Kidney epithelial cell (primary cell): ENCODE measurements around the gene C22orf15. TPM values are rescaled to one million over a fixed set of nuclear protein-coding genes. Genes with fewer than 3 reads are reported as not detected.

Source experiments
- DNase-seq: peaks from one replicate; pipeline ENCODE4 v3.0.0-alpha.2; 2010; ENCODE audit warnings: low read depth
- H3K27me3 ChIP-seq: 2 replicates; pipeline ENCODE4 v1.6.0; 2011; ENCODE audit warnings: low read length; ENCODE audit not compliant: control insufficient read depth, insufficient read depth
- H3K36me3 ChIP-seq: 2 replicates; pipeline ENCODE4 v1.5.1; 2011; ENCODE audit warnings: low read length; ENCODE audit not compliant: control insufficient read depth, insufficient read depth
- H3K4me3 ChIP-seq: 2 replicates; pipeline ENCODE4 v1.5.1; 2011; ENCODE audit warnings: low read depth, mild to moderate bottlenecking, control low read depth, low read length
- CTCF ChIP-seq: IDR thresholded peaks from 2 replicates; pipeline ENCODE4 v1.5.1; 2011; ENCODE audit warnings: mild to moderate bottlenecking, moderate library complexity, low read length, control low read depth, inconsistent platforms; ENCODE audit not compliant: insufficient read depth, poor library complexity, severe bottlenecking
- total RNA-seq: library from RNA; depleted of rRNA; stranded (reverse); fragments of >200 nt; gene quantifications from 2 replicates; pipeline ENCODE4 v1.2.3, GENCODE V29; 2015

C22orf15 gene
- total RNA-seq, 1 donor from 2014 or later = not detected

DNA sequence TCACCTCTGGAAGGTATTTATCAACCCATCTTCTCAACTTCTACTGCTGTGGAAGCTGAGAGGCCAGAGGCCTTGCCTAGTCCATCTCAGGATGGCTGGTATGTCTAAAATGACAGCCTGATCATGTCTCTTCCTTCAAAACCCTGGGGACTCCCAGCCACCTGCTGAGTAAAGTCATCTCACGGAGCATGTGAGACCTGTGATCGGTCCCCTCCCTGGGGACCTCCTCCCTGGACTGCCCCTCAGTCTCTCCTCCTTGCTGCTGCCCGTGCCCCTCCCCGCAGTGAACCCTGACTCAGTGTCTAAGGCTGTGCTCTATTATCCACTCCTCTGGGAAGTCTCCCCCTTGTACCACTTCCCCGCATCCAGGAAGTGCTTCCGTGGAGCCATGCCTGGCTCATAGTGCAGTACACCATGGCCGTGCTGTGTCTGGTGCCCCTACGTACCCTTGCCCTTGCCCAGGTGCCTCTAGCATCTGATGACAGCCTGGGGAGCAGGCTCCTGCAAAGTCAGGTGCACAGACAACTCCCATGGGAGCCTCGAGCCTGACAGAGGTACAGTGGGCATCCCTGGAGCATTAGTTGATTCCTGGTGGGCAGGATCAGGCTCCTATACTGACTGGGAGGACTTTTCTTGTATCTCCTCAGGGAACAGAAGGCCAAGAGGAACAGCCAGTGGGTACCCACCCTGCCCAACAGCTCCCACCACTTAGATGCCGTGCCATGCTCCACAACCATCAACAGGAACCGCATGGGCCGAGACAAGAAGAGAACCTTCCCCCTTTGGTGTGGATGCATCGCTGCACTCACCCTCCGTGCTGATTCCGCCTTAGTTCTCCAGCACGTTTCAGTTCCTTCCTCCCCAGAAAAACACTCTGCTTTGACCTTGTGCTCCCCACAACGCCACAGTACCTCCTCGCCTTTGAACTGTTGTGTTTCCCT lies 37.8 kb downstream of the C22orf15 start:
- Histone ChIP-seq H3K4me3 (no peak overlapping the region), H3K36me3 (peaks cover 4% of the 10 kb centered on the region), H3K27me3 (no peaks in the 10 kb centered on the region)
- TF ChIP-seq CTCF = no peak
- no peak for DNase-seq

DNA sequence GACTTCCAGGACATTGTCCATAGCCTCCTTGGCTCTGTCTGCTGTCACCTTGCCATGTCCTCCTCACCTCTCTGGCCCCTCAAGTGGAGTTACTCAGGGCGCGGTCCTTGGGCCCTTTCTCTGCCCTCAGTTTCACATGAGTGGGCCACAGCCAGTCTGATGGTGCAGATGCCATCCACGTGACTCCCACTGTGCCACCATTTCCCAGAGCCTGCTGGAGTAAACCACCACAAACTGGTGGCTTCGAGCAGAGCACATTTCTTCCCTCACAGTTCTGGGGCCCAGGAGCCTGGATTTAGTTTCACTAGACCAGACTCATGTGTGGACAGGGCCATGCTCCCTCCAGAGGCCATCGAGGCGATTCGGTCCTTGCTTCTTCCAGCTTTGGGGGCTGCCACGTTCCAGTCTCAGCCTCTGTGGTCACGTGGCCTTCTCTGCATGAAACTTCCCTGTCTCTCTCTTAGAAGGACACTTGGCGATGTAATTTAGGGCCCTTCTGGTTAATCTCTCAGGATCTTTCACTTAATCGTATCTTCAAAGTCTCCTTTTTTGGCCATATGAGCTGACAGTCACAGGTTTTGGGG lies 38.5 kb downstream of the C22orf15 start:
- no peaks in the 10 kb centered on the region for H3K27me3 ChIP-seq
- no peak overlapping the region for H3K4me3 ChIP-seq
- H3K36me3 ChIP-seq = peaks cover 6% of the 10 kb centered on the region
- no peak for DNase-seq
- TF ChIP-seq CTCF = no peak

DNA sequence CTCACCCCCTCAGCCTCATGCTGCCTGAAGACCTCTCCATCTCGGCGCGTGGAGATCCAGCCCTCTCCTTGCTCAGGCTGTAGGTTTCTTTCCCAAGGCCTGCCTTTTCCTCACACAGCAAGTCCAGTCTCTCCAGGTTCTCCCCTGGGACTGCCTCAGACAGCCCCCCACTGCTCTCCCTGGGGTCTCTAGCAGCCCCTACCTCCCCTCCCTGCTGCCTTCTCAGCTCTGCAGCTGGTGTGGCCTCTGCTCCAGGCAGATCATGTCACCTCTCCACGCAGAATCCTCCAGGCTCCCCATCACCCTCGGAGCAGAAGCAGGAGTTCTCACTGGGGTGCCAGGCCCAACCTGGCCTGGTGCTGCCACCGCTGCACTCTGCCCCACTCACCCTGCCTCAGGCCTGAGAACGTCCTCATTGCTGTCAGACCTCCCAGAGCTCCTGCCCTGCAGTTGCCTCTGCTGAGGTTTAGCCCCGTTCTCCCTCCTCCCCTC lies 39.1 kb downstream of the C22orf15 start:
- Histone ChIP-seq H3K4me3 (no peak overlapping the region), H3K27me3 (no peaks in the 10 kb centered on the region), H3K36me3 (peaks cover 5% of the 10 kb centered on the region)
- no peak for DNase-seq
- no peak for TF ChIP-seq CTCF

- TF ChIP-seq CTCF = no peak
- no peaks in the 10 kb centered on the region for H3K27me3 ChIP-seq
- H3K36me3 ChIP-seq = peaks cover 5% of the 10 kb centered on the region
- no peak for DNase-seq
- H3K4me3 ChIP-seq = no peak overlapping the region
These were observed 40.4 kb downstream of the C22orf15 start for GRCh38 chr22:23803001-23803819.

- no peaks in the 10 kb centered on the region for H3K27me3 ChIP-seq
- DNase-seq = no peak
- no peak for TF ChIP-seq CTCF
- peaks cover 5% of the 10 kb centered on the region for H3K36me3 ChIP-seq
- H3K4me3 ChIP-seq = no peak overlapping the region
These were observed 42.0 kb downstream of the C22orf15 start for GRCh38 chr22:23804781-23805291.
